SIG-M5 (cell line): ENCODE measurements around the gene RIMBP2.

Experiments used
- DNase-seq: peaks from one replicate; lab custom pipeline; 2025; lab: John Stamatoyannopoulos, UW

The RIMBP2 gene

DNA sequence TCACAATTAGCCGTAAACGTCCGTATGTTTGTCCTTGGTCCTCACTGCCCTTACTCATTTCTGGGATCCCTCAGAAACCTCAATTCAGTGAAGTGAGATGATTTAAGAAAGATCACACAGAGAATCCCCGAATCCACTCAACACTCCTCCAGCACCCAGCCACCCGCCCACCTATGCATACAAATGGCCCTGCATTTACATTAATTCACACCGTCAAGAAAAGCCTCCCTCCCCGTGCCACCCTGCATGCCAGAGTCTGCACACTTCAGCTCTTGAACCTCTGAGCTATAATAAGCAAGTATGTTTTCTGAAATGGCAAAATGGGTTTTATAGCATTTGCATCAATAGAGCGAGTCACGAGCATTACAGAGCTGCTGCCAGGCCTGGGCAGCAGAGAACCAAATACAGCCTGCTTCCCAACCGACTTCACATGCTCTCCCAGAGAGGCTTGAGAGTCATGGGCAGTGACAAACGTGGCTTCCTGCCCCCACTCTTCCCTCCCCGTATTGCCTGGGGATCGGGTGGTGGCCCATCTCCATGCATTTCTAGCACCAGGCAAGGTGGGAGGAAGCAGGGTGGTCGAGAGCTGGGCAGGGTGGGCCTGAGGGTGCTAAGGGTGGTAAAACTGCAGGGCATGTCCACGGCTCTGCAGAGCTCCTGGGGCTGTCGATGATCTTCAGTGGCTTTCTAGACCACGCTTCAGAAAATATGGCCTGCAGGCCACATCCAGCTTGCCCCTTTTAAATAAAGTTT, 177.6 kb downstream of the RIMBP2 start:
- DNase-seq: no peak

DNA sequence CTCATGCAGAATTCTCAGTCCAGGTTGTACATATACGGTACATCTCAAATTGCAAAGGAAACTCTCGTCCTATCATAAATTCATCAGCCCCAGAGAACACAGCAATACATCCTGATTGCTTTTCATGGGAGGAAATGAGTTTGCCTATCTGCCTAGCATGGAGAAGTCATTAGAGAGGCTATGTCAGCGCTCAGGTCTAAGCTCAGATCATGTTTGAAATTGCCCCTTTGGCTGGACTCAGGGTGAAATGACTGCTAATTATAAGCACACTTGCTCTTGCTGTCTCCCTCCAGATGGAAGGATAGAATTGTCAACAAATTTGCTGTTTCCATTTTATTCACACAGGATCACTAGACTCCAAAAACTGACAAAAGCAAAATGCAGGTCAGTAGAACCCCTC, 178.4 kb downstream of the RIMBP2 start:
- DNase-seq: no peak

DNA sequence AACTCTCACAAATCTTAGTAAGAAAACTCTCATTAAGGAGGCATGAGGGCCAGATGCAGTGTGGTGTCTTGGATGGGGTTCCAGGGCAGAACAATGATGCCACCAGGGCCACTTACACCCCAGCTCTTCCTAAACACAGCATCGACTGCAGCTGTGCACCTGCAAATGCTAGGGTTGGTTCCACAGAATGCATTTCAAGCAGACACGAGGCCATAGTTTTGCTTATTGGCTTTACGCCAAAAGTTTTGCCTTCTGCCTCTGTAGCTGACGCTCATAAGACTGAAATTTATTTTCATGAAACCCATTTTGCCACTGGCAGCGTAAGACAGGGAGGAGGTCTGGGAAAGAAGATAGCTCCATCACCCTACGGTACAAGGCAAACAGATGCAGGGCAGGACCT, 179.0 kb downstream of the RIMBP2 start:
- no peak for DNase-seq

DNA sequence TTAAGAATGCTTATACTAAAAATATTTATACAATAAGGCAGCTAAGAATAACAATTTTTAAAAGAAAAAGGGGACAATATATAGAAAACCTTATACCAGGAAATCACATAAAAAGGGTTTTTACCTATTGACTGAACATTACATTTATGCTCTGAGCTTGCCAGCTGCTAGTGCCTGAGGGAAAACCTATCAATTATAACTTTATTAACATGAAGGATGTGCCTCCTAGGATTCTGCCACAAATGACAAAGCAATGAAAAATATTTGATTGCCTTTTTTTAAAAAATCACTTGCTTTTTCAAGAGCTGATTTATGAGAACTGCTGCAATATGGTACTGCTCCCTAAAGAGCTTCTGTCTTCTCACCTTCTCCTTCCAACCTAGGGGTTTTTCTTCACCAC, 185.7 kb downstream of the RIMBP2 start:
- no peak for DNase-seq

DNA sequence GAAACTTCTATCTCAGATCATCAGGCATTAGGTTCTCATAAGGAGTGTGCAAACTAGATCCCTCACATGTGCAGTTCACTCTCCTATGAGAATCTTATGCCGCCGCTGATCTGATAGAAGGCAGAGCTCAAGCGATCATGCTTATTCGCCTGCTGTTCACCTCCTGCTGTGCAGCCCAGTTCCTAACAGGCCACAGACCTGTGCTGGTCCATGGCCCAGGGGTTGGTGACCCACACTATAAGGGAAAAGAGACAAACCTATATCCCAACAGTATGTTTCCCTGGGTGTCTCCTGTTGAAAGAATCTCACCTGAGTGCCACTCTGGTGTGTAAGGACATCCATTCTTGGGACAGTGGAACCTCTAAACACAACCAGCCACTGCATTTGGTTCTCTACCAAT, 186.3 kb downstream of the RIMBP2 start:
- no peak for DNase-seq

DNA sequence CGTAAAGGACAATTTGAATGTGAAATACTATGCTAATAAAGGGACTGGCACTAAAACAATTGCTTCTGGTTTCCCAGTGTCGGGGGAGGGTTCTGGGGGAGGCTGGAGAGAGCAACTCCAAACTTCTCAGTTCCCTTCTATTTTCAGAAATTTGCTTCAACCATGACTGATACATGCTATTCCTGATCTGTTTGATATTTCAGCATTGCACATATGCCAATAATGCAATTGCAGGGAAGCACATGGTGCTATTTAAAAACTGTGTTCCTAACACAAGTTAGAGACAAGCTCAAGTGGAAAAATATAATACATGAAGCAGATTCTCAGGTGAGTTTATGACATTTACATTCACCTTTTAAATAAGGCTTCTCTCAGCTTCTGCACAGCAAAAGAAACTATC, 188.9 kb downstream of the RIMBP2 start:
- DNase-seq: no peak

DNA sequence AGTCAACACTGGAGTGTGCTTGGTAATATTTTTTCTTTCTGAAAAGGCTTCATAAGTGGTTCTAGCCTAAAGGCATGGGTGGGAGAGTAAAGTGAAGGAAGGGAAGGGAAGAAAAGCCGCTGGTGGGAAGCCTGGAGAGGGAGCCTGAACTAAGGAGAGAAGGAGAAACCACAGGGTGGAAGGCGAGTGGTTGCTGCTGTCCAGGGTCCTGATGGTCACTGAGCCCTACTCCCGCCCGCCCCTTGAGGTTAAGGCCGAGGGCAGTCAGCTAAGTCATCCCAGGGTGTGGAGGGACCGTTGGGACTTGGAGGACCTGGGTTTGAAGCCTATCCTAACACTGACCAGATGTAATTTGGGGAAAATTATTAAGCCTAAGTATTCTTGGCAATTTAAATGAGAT, 189.3 kb downstream of the RIMBP2 start:
- DNase-seq: no peak

DNA sequence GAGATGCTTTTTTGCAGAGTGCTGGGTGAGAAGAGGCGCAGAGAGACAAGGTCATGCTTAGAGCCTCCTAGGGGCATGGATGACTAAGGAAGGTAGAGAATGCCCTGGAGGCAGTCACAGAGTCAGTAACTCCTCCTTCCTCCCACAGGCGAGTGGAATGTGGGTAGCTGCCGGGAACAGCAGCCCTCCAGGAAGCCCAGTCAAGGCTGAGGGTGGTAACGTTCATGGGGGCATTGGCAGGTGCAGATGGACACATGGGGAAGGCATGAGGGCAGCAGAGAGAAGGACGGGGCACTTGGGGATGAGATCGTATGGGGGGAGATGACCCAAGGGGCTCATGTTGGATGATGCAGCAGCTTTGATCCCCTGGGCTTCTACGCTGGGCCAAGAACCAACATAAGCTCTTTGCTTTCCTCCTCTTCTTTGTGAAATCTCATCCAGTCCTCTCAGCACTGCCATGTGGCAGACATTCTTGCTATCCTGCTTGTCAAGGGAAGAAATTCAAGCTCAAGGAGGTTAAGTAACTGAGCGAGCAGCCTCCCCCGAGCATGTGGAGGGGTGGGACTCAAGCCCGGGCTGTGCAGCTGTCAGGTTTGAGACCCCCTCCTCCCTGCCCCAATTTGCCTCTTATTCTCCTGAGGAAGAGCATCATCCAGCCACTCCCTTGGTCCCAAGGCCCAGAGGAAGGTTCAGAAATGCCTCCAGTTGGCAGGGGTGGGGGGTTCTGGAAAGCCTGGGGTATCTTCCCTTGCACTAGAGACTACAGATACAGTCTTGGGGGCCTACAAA, 190.5 kb downstream of the RIMBP2 start:
- DNase-seq: no peak

DNA sequence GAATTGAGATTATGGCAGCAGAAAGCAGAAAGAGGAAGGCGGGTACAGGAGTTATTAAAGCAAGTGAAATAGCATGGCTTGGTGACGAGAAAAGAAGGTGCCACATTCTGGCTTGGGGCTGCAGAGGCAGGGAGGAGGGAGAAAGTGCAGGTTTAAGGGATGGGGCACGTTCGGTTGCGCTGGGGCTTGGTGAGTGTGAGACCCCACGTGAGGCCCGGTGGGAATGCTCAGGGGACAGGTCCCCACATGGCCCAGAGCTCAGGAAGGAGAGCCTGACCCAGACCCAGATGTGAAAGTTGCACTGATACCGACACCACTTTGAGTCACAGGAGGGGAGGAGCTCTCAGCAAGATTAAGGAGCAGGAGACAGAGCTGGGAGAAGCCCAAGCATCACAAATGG, 191.3 kb downstream of the RIMBP2 start:
- DNase-seq: no peak

DNA sequence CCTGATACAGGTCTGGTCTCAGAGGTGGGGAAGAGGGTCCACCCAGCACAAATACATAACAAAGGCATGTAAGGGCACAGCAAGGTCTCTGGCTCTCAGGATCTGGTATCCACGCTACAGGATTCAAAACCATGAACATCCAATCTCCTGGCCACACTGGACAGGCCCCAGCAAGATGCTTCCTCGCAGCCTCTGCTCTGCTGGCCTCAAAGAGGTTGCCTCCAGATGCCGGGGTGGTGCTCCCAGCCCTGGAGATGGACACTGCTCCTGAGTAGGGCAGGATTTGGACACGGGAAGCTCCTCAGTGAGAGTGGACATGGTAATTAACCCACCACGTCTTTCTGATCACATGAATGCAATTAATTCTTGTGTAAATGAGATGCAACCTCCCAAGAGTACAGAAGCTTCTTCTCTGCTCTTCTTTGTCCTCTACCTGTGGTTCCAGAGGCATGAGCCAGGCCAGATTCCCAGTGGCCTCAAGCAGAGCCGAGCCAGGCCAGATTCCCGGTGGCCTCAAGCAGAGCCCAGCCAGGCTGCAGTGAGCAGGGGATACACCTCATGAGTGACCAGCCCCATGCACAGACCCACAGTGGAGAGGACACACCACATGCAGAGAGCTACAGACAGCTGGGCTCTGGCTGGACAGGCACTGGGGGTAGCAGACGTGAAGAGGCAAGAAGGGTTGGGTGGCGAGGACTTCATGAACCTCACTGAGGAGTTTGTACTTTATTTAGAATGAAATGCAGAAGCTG, 192.1 kb downstream of the RIMBP2 start:
- no peak for DNase-seq

DNA sequence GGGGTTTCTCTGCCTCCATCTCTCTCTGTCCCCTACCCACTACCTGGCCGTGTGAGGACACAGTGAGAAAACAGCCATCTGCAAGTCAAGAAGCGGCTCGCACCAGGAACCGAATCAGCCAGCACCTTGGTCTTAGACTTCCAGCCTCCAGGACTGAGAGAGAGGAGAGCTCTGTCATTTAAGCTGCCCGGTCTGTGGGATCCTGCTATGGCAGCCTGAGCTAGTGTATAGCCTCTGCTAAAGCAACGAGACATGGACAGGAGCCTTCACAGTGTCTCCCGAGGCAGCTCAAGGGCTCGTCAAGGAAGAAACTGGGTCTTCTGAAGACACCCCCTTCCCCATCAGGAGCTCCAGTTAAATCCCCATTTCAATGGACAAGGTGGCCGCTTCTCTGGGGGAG, 192.9 kb downstream of the RIMBP2 start:
- no peak for DNase-seq

DNA sequence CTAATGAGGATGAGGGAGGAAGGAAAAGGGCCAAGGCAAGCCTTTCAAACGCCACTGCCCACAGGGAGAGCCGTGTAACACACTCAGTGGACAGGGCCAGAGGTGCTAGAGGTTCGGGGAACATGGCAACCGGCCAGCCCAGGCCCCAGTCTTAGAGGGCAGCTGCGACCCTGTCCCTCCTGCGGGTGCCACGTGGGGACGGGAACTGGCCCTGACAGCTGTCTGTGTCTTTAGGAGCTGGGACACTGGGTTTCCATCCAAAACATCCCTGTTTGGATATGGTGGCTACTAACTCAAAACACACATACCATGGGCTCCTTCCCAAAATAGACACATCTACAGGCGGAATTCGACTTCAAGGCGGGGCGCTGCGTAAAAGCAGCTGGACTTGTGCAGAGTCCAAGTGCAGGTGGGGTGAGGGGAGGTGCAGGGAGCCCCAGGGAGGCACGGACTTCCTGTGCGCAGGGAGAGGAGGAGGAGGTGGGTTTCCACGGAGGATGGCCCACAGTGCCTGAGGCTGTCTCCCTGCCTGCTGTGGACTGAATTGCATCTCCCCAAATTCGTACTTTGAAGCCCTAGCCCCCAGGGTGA, 193.8 kb downstream of the RIMBP2 start:
- DNase-seq: no peak

DNA sequence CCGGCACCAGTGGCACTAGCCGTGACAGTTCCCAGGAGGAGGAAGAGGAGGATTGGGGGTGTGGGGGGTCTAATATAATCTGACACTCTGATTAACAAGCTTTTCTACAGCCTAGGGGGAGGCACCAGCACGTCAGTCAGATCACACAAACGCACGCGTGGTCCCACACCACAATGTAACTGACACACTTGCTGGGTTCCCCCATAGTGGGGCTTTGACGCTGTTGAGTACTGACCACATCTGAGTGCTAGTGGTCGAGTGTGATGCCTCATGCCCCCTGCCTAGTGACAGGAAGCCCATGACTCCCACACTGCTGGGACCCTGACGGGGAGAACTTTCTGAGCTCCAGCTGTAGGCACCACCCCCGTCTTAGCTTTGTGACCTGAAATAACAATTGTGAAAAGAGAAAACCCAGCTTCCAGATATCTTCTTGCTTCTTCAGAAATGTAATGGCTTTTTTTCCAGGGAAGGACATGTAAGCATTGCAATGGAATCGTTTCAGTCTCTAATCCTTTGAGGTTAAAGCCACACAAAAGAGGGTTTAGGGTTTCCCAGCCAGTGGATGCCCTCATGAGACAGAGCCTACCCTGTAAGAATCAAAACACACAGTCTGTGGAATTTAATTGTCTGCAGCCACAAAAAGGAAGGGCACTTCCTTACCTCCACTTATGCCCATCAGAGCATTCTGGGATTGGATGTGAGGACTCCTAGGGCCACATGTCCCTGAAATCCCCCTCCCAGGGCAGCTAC, 194.5 kb downstream of the RIMBP2 start:
- DNase-seq: no peak

DNA sequence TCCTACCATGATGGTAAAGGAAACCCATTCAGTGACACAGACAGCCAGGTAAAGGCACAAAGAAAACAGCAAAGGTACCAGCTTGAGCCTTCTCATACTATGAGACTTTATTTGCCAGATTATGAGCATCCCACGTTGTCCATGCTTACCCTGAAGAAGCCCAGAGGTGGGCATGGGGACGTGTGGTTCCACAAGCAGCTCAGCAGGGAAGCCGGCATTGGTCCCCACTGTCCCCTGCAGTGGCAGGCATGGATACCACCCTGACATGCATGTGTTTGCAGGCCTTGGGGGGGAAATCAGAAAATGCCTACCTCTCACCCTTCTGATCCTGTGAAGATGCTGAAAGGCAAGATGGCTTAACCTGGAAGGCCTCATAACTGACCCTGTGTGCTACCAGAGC, 195.3 kb downstream of the RIMBP2 start:
- no peak for DNase-seq

DNA sequence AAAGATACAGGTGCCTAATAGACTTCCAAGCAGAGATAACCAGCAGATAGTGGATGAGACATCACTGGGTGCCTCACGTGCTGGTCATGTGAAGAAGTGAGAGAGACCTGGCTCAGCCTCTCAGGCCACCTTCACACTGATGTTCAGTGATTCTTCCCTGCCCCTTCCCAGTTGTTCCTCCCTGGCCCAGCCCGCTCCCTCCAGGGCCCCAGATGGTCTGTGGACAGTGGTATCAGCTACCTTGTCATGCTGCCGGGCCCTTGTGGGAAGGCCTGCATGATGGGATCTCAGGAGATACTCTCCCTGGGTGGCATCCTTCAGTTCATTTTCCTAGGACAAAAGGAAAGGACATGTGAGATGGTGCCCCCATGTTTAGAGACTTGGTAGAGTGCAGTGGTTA, 198.5 kb downstream of the RIMBP2 start:
- DNase-seq: no peak

DNA sequence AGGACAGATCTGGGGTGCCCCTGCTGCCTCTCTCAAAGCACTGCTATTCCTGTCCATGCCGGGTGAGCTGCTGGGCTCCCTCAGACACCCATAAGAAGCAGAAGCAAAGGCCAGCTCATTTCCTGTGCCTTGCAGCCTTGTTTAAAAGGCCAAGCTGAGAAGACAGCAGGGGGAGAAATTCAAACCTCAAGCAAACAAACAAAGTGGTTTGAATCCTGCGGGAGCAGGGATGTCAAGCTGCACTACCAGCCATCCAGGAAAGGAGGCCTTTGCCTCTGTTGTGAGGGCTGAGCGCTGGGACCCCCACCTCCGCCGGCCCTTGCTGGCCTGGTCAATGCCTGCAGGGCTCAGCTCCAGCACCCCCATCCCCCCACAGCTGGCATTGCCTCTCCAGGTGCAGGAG, 201.9 kb downstream of the RIMBP2 start:
- no peak for DNase-seq

DNA sequence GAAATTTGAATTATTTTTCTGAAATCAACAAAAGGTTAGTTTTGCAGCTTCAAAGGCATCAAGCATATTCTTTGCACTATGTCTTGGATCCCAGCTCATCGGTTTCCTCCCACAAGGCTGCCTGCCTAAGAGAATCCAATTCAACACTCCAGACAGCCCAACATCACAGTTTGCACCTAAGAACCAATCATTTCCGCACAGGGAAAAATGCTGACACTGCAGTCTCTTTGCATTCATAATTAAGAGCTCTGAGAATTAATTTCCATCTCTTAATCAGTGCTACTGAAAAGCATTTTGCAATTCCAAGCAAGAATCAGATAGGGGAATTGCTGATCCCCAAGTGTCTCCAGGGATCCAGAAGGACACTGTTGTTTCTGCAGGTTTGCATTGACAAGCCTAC, 202.5 kb downstream of the RIMBP2 start:
- DNase-seq: no peak

DNA sequence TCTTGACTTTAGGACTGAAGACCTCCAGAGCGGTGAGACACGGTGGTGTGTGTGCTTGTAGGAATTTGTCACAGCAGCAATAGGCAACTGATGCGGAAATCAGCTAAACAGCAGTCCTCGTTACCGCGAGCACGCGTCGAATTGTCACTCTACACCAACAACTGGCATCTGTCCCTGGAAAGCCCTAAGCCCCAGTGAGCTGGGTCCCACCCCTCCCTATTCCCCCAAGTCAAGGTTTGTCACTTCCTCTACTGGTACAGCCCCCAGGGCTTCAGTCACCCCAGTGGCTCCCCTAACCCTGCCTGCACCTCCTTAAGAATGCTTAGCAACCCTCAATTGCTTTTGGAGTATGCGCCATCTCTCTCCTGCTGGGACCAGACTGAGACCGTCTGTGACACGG, 204.8 kb downstream of the RIMBP2 start:
- DNase-seq: no peak

DNA sequence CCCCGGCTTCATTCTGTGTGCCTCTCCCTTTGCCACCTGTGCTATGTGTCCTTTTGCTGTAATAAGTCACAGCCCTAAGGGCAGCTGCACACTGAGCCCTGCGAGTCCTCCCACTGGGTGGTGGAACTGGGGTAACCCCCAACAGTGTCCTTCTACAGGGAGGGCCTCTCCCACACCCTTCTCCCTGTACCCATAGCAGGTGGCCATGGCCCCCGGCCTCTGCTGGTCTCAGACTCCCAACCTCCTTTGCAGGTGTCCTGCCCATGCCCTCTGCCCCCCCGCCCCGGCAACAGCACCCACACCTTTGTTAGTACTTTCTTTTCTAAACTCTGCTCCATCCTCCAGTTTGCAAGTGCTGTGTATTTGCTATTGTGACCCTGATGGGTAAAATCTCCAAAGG, 206.6 kb downstream of the RIMBP2 start:
- no peak for DNase-seq

DNA sequence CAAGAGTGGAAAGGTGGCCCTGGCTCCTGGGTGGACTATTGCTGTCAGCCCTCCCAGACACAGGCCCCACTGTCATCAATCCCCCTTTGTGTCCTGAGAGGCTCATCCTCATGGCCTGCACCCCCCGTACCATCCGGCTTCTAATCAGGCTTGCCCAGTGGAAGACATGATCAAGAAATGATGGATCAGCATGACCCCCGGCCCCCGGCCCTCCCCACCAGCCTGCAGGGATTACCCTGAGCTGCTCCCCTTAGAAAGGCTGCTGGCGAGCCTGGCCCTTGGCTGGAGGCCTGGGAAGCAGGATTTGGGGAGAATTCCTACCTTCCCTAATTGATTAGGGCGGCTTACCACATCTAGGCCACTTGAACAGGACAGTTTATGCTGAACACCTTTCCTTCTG, 207.3 kb downstream of the RIMBP2 start:
- no peak for DNase-seq

DNA sequence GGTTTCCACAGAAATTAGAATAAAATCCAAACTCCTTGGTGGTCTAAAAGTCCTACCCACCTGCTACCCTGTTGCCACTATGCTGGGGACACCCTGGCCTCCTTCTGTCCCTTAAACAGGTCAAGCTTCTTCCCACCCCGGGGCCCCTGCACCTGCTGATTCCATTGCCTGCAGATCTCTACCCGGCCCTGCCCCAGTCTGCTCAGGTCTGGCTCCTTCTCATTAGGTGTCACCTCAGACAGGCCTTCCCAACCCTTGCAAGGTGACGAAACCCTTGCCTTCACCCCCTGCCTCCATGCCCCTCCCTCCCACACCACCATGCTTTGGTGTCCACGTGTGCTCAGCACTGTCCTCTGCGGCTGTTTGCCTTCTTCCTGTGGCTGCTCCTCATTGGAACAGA, 207.8 kb downstream of the RIMBP2 start:
- DNase-seq: no peak

DNA sequence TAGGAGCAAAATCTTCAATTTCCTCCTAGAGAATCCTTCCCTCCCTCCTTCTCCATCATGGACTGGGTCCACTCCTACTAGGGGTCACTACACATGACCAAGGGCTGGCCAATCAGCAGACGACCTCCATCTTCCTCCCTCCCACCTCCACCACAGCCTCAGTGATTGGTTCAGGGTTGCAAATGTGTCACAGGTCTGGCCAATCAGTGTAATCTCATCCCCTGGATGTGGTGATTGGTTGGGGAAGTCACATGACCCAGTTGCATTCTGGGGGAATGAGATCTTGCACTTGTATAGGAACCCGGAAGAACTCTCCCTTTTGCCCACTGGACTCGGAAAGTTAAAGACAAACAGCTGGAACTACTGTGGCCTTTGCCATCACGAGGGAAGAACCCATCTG, 209.3 kb downstream of the RIMBP2 start:
- no peak for DNase-seq
